Mammary epithelial cell (primary cell): Measurements from ENCODE around the gene ZSWIM1.

Experiments used
- CTCF ChIP-seq, 2 donors: IDR thresholded peaks in 1 of 2; conservative IDR thresholded peaks in 1 of 2; 2 replicates each; pipeline ENCODE4 v1.5.1; 2011 to 2012; ENCODE audit warnings: inconsistent platforms in 2 of 2, low read length in 2 of 2, mild to moderate bottlenecking in 2 of 2, control low read depth in 1 of 2, low read depth in 1 of 2; ENCODE audit not compliant: insufficient read depth in 1 of 2; ENCODE audit errors: extremely low read depth in 1 of 2
- EZH2 ChIP-seq: IDR thresholded peaks from 2 replicates; pipeline ENCODE4 v1.6.1; 2012; ENCODE audit warnings: low read length, inconsistent platforms, borderline replicate concordance

- TF ChIP-seq CTCF (conservative IDR thresholded peaks at IDR 0.05 in 1 of 2, IDR thresholded peaks at IDR 0.05 in 1 of 2; ENCODE audit: extremely low read depth in 1 of 2, insufficient read depth in 1 of 2, low read depth in 1 of 2, low read length in 2 of 2): no peak
- no peak for TF ChIP-seq EZH2
These were observed 2.1 kb downstream of the ZSWIM1 start for GRCh38 chr20:45883100-45883469.
